H9 (cell line): ENCODE measurements around the gene HEG1. TPM values are rescaled to one million over a fixed set of nuclear protein-coding genes. Genes with fewer than 3 reads are reported as not detected.

Source experiments
- DNase-seq: peaks from one replicate; pipeline ENCODE4 v3.0.0-alpha.2; 2017
- H2AFZ ChIP-seq: one replicate; pipeline ENCODE4 v1.6.1; 2013; ENCODE audit warnings: mild to moderate bottlenecking, low read length, control low read depth, moderate library complexity
- H2AK5ac ChIP-seq: 2 replicates; pipeline ENCODE4 v1.6.1; 2013; ENCODE audit warnings: low read length, control low read depth, mixed read lengths; ENCODE audit not compliant: insufficient read length
- H2BK120ac ChIP-seq: one replicate; pipeline ENCODE4 v1.6.1; 2013; ENCODE audit warnings: low read depth, mild to moderate bottlenecking, low read length, control low read depth, inconsistent platforms; ENCODE audit not compliant: poor library complexity, severe bottlenecking
- H2BK12ac ChIP-seq: 2 replicates; pipeline ENCODE4 v1.6.1; 2013; ENCODE audit warnings: low read length, control low read depth, mixed read lengths, low read depth; ENCODE audit not compliant: insufficient read length
- H2BK15ac ChIP-seq: 2 replicates; pipeline ENCODE4 v1.6.1; 2013; ENCODE audit warnings: low read depth, low read length, control low read depth
- H2BK20ac ChIP-seq: one replicate; pipeline ENCODE4 v1.6.1; 2013; ENCODE audit warnings: low read depth, mild to moderate bottlenecking, low read length, control low read depth, inconsistent platforms; ENCODE audit not compliant: poor library complexity, severe bottlenecking
- H2BK5ac ChIP-seq: 2 replicates; pipeline ENCODE4 v1.6.1; 2013; ENCODE audit warnings: low read length, control low read depth, mixed read lengths; ENCODE audit not compliant: insufficient read length
- H3K14ac ChIP-seq: 2 replicates; pipeline ENCODE4 v1.6.1; 2013; ENCODE audit warnings: low read length, control low read depth; ENCODE audit not compliant: insufficient read depth
- H3K18ac ChIP-seq: 2 replicates; pipeline ENCODE4 v1.6.1; 2013; ENCODE audit warnings: low read depth, mild to moderate bottlenecking, mixed read lengths, low read length, control low read depth; ENCODE audit not compliant: insufficient read length
- H3K23ac ChIP-seq: 2 replicates; pipeline ENCODE4 v1.6.1; 2013; ENCODE audit warnings: low read length, control low read depth, mixed read lengths, low read depth; ENCODE audit not compliant: insufficient read length
- H3K23me2 ChIP-seq: 2 replicates; pipeline ENCODE4 v1.6.1; 2013; ENCODE audit warnings: low read depth, mild to moderate bottlenecking, mixed read lengths, low read length, control low read depth; ENCODE audit not compliant: insufficient read length, poor library complexity, severe bottlenecking
- H3K27ac ChIP-seq: 2 replicates; pipeline ENCODE4 v1.5.1; 2013; ENCODE audit warnings: low read length, control low read depth, mixed read lengths, low read depth; ENCODE audit not compliant: insufficient read length
- H3K27me3 ChIP-seq: 2 replicates; pipeline ENCODE4 v1.6.1; 2013; ENCODE audit warnings: low read length, control low read depth, inconsistent platforms; ENCODE audit not compliant: insufficient read depth
- H3K4ac ChIP-seq: 2 replicates; pipeline ENCODE4 v1.6.1; 2013; ENCODE audit warnings: low read depth, mild to moderate bottlenecking, control low read depth, inconsistent platforms, low read length, moderate library complexity
- H3K4me1 ChIP-seq: 2 replicates; pipeline ENCODE4 v1.6.1; 2013; ENCODE audit warnings: low read length, control low read depth, inconsistent platforms; ENCODE audit not compliant: insufficient read depth
- H3K4me2 ChIP-seq: 2 replicates; pipeline ENCODE4 v1.6.1; 2013; ENCODE audit warnings: low read length, control low read depth, mixed read lengths; ENCODE audit not compliant: insufficient read length, insufficient read depth
- H3K56ac ChIP-seq: 2 replicates; pipeline ENCODE4 v1.6.1; 2013; ENCODE audit warnings: low read depth, mild to moderate bottlenecking, mixed read lengths, low read length, control low read depth; ENCODE audit not compliant: insufficient read length
- H3K79me1 ChIP-seq: 2 replicates; pipeline ENCODE4 v1.6.1; 2013; ENCODE audit warnings: low read depth, mild to moderate bottlenecking, moderate library complexity, low read length, control low read depth, inconsistent platforms; ENCODE audit not compliant: insufficient read depth, poor library complexity, severe bottlenecking
- H3K79me2 ChIP-seq: 2 replicates; pipeline ENCODE4 v1.6.1; 2013; ENCODE audit warnings: low read length, control low read depth, inconsistent platforms; ENCODE audit not compliant: insufficient read depth
- H3K9ac ChIP-seq: 2 replicates; pipeline ENCODE4 v1.6.1; 2013; ENCODE audit warnings: low read length, control low read depth, mixed read lengths; ENCODE audit not compliant: insufficient read length; ENCODE audit errors: extremely low read depth
- H3K9me3 ChIP-seq: one replicate; pipeline ENCODE4 v1.6.1; 2013; ENCODE audit warnings: low read depth, low read length, inconsistent platforms; ENCODE audit not compliant: control insufficient read depth
- H3T11ph ChIP-seq: one replicate; pipeline ENCODE4 v1.6.1; 2013; ENCODE audit warnings: mild to moderate bottlenecking, low read length, control low read depth, inconsistent platforms
- H4K20me1 ChIP-seq: one replicate; pipeline ENCODE4 v1.6.1; 2013; ENCODE audit not compliant: control insufficient read depth, insufficient read length, insufficient read depth
- H4K5ac ChIP-seq: 2 replicates; pipeline ENCODE4 v1.6.1; 2013; ENCODE audit warnings: low read depth, mild to moderate bottlenecking, mixed read lengths, low read length, control low read depth; ENCODE audit not compliant: insufficient read length
- H4K8ac ChIP-seq: replicated peaks from 2 replicates; pipeline ENCODE4 v1.6.1; 2013; ENCODE audit warnings: low read length, control low read depth, mixed read lengths, low read depth; ENCODE audit not compliant: insufficient read length
- H4K91ac ChIP-seq: 2 replicates; pipeline ENCODE4 v1.6.1; 2013; ENCODE audit warnings: low read depth, mild to moderate bottlenecking, moderate library complexity, mixed read lengths, low read length, control low read depth; ENCODE audit not compliant: insufficient read length
- H3K27ac Mint-ChIP-seq, 3 experiments: 2 replicates in 2 of 3; 3 replicates in 1 of 3; pipeline ENCODE4 v1.8.0; 2020 to 2021; ENCODE audit warnings: mixed read lengths in 3 of 3, mild to moderate bottlenecking in 1 of 3, moderate library complexity in 1 of 3
- H3K27me3 Mint-ChIP-seq: 2 replicates; pipeline ENCODE4 v1.8.0; 2021; ENCODE audit warnings: low read depth, mild to moderate bottlenecking, moderate library complexity, mixed read lengths
- H3K36me3 Mint-ChIP-seq, 3 experiments: 2 replicates in 2 of 3; 3 replicates in 1 of 3; pipeline ENCODE4 v1.8.0; 2020 to 2021; ENCODE audit warnings: low read depth in 3 of 3, mixed read lengths in 3 of 3; ENCODE audit not compliant: insufficient read depth in 1 of 3
- H3K4me1 Mint-ChIP-seq, 2 experiments: 2 replicates each; pipeline ENCODE4 v1.8.0; 2020; ENCODE audit warnings: mixed read lengths in 2 of 2
- H3K4me3 Mint-ChIP-seq, 2 experiments: 2 replicates in 1 of 2; 3 replicates in 1 of 2; pipeline ENCODE4 v1.8.0; 2020 to 2021; ENCODE audit warnings: mild to moderate bottlenecking in 2 of 2, mixed read lengths in 2 of 2, moderate library complexity in 1 of 2
- H3K9me3 Mint-ChIP-seq, 2 experiments: 2 replicates in 1 of 2; 3 replicates in 1 of 2; pipeline ENCODE4 v1.8.0; 2020; ENCODE audit warnings: mild to moderate bottlenecking in 2 of 2, mixed read lengths in 2 of 2, moderate library complexity in 1 of 2
- CTCF ChIP-seq: fragments of 200-600 bp; sonication (generic); conservative IDR thresholded peaks from 3 replicates; pipeline ENCODE4 v1.8.0; 2021; ENCODE audit warnings: antibody characterized with exemption, mild to moderate bottlenecking
- WGBS: extraction: QIAGEN DNeasy Blood & Tissue Kit; methylation state at CpG from one replicate; pipeline ENCODE4 v1.1.7; 2013; ENCODE audit warnings: missing lambda C conversion rate, low lambda C conversion rate, mixed read lengths; ENCODE audit not compliant: insufficient read length; ENCODE audit errors: extremely low coverage; 5-methylcytosine and 5-hydroxymethylcytosine counted together
- total RNA-seq: library from RNA; stranded (reverse); gene quantifications from 2 replicates; pipeline ENCODE4 v1.2.1, GENCODE V29; 2021

Gene HEG1
- total RNA-seq, 1 experiment from 2014 or later, result 10.3 TPM

DNA sequence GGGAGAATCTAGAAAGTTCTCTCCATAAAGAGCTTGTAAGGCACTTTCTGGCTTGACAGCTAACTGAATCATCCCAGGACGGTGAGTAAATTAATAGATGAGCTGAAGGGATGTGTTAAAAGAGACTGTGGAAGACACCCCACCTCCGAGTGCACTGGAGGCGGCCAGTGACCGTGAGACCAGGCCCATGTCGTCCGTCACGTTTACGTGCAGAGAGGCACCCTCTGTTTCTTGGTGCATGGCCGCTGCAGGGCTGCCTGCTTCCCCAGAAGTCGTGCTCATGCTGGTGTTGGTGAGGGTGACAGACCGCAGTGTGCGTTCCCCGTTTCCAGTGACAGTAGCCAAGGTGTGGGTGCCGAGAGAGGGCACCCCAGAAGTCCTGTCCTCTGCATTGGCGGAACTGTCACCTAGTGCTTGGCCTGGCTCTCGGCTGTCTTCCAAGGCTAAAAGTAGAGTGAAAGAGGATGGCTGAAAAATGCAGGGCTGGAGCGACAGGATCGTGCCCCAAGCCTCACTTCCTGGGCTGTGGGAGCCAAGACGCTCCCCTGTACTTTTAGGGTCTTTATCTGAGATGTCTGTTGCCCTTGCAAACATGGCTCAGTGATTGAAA lies 41.1 kb downstream of the HEG1 start:
- H3K36me3 Mint-ChIP-seq, result peaks cover 29 to 40% (median 32%) of the 10 kb centered on the region in 3 experiments; a peak in 6 of 7 replicates

More for the DNA sequence above, 41.1 kb downstream of the HEG1 start:
- Histone ChIP-seq H2AFZ (no peak overlapping the region), H2BK12ac (no peak overlapping the region), H3K27ac (no peak overlapping the region), H3K18ac (no peak overlapping the region), H3K56ac (no peak overlapping the region), H3K79me1 (no peaks in the 10 kb centered on the region), H4K20me1 (no peaks in the 10 kb centered on the region), H2BK15ac (no peak overlapping the region), H3K79me2 (no peaks in the 10 kb centered on the region), H3K4ac (no peak overlapping the region), H2BK20ac (no peak overlapping the region), H3K27me3 (no peaks in the 10 kb centered on the region), H3K23me2 (no peaks in the 10 kb centered on the region), H2BK120ac (no peak overlapping the region), H2BK5ac (no peak overlapping the region), H4K5ac (no peak overlapping the region), H2AK5ac (no peak overlapping the region), H3K4me2 (no peak overlapping the region), H3T11ph (no peak overlapping the region), H3K14ac (no peak overlapping the region), H4K8ac (no peak overlapping the region), H3K4me1 (no peaks in the 10 kb centered on the region), H4K91ac (no peak overlapping the region), H3K23ac (no peak overlapping the region), H3K9ac (no peak overlapping the region), H3K9me3 (no peaks in the 10 kb centered on the region)
- WGBS, result no CpG with 5 or more reads among the region's 19 CpGs
- Mint-ChIP-seq H3K27ac (peak overlapping the region in 1 of 3 experiments; percentile 39; a peak in 1 of 7 replicates), H3K4me3 (no peak overlapping the region), H3K9me3 (no peaks in the 10 kb centered on the region), H3K27me3 (no peaks in the 10 kb centered on the region), H3K4me1 (peaks cover 0 to 7% of the 10 kb centered on the region in 2 experiments; a peak in 1 of 4 replicates)
- DNase-seq, result no peak
- TF ChIP-seq CTCF, result no peak
